ENCODE measurements around the gene GGT7.

Gene GGT7

GRCh38 chr20:34797012-34797995 lies 75.4 kb downstream of the GGT7 start:
- no peak for DNase-seq (ENCODE audit: low read depth in 1 of 2, low spot score in 1 of 2)
